K562 (cell line): ENCODE data around the gene CHD5. TPM values are rescaled to one million over a fixed set of nuclear protein-coding genes. Genes with fewer than 3 reads are reported as not detected.

Experiments used
- ATAC-seq: fragments of 200-7000 bp; cut with Tn5 transposase; 3 replicates; pipeline ENCODE4 v1.9.1; 2020; ENCODE audit warnings: moderate library complexity
- BruUV-seq: library from RNA; stranded (reverse); fragments of 400-500 nt; replicated peaks from 2 replicates; lab custom pipeline; 2021; lab: Mats Ljungman, UMichigan
- CTCF ChIA-PET: fragments of 300-600 bp; formaldehyde crosslinking; extraction: SDS; loops from one replicate; lab custom pipeline; 2021; ENCODE audit warnings: low intra/inter-chr PET ratio; lab: Yijun Ruan, JAX
- POLR2A ChIA-PET: fragments of 300-600, 350-650 bp; sonication (Branson Sonifier 250); formaldehyde crosslinking; extraction: SDS; loops from one replicate; lab custom pipeline; 2021; ENCODE audit warnings: antibody characterized with exemption, inconsistent platforms; lab: Yijun Ruan, JAX
- DNase-seq, 4 experiments: peaks; one replicate each; pipeline versions ENCODE4 v3.0.0 to v3.0.0-alpha.2; 2011 to 2018; ENCODE audit warnings: low spot score in 3 of 4, mixed read lengths in 3 of 4; ENCODE audit errors: extremely low read depth in 1 of 4
- FAIRE-seq: peaks from 2 replicates; lab custom pipeline; 2011; peaks lifted over from hg19 to GRCh38; lab: Jason Lieb, UNC
- H2AFZ ChIP-seq: 2 replicates; pipeline ENCODE4 v1.6.0; 2011; ENCODE audit warnings: low read depth, low read length, control low read depth, inconsistent platforms
- H3K27ac ChIP-seq: fragments of 200-600 bp; 3 replicates; pipeline ENCODE4 v1.8.0; 2011; ENCODE audit warnings: low read depth, mild to moderate bottlenecking, control low read depth, inconsistent platforms, low read length, moderate library complexity, mixed read lengths; ENCODE audit errors: extremely low read depth
- H3K27me3 ChIP-seq, 2 experiments: fragments of 300-600 bp in 1 of 2; 2 replicates in 1 of 2; 3 replicates in 1 of 2; pipeline versions ENCODE4 v1.6.0 to v1.8.0; 2011; ENCODE audit warnings: inconsistent platforms in 2 of 2, low read length in 2 of 2, mild to moderate bottlenecking in 1 of 2, mixed read lengths in 1 of 2, moderate library complexity in 1 of 2; ENCODE audit not compliant: control insufficient read depth in 2 of 2, insufficient read depth in 2 of 2
- H3K36me3 ChIP-seq: fragments of 300-600 bp; 3 replicates; pipeline ENCODE4 v1.8.0; 2011; ENCODE audit warnings: mild to moderate bottlenecking, low read length, inconsistent platforms; ENCODE audit not compliant: control insufficient read depth, insufficient read depth
- H3K4me1 ChIP-seq, 2 experiments: fragments of 200-600 bp in 1 of 2; replicated peaks in 1 of 2; 2 replicates in 1 of 2; 3 replicates in 1 of 2; pipeline versions ENCODE4 v1.5.1 to v1.8.0; 2011; ENCODE audit warnings: inconsistent platforms in 2 of 2, low read length in 2 of 2, mild to moderate bottlenecking in 1 of 2, mixed read lengths in 1 of 2, moderate library complexity in 1 of 2; ENCODE audit not compliant: control insufficient read depth in 2 of 2, insufficient read depth in 2 of 2
- H3K4me2 ChIP-seq: 2 replicates; pipeline ENCODE4 v1.6.1; 2011; ENCODE audit warnings: low read length, control low read depth, inconsistent platforms, mixed read lengths; ENCODE audit not compliant: insufficient read depth
- H3K4me3 ChIP-seq: fragments of 200-600 bp; sonication (generic), shearing (Covaris generic); 2 replicates; pipeline ENCODE4 v1.5.1; 2016; ENCODE audit warnings: control low read depth, inconsistent platforms
- H3K79me2 ChIP-seq: fragments of 200-600 bp; 3 replicates; pipeline ENCODE4 v1.8.0; 2011; ENCODE audit warnings: low read length, inconsistent platforms; ENCODE audit not compliant: control insufficient read depth, insufficient read depth
- H3K9ac ChIP-seq, 2 experiments: 2 replicates each; pipeline versions ENCODE4 v1.6.0 to v1.6.1; 2011; ENCODE audit warnings: low read depth in 2 of 2, low read length in 2 of 2, control low read depth in 1 of 2, inconsistent platforms in 1 of 2, mild to moderate bottlenecking in 1 of 2, mixed read lengths in 1 of 2; ENCODE audit not compliant: insufficient read depth in 1 of 2
- H3K9me1 ChIP-seq: one replicate; pipeline ENCODE4 v1.6.0; 2011; ENCODE audit warnings: inconsistent platforms, mild to moderate bottlenecking, low read length, moderate library complexity; ENCODE audit not compliant: control insufficient read depth, insufficient read depth
- H3K9me3 ChIP-seq: replicated peaks from 2 replicates; pipeline ENCODE4 v1.5.1; 2011; ENCODE audit warnings: low read depth, low read length, inconsistent platforms; ENCODE audit not compliant: control insufficient read depth, insufficient read depth
- H4K20me1 ChIP-seq: replicated peaks from 2 replicates; pipeline ENCODE4 v1.6.1; 2011; ENCODE audit warnings: low read length, inconsistent platforms, mixed read lengths; ENCODE audit not compliant: control insufficient read depth, insufficient read depth
- CEBPG ChIP-seq, 3 experiments: fragments of 200-800 bp in 1 of 3; sonication (Bioruptor generic) in 1 of 3; sonication (generic) in 1 of 3; formaldehyde crosslinking in 1 of 3; IDR thresholded peaks in 2 of 3; conservative IDR thresholded peaks in 1 of 3; 2 replicates each; pipeline versions ENCODE4 v1.6.1 to v1.8.0; 2016 to 2022; ENCODE audit warnings: missing compliant biosample characterization in 2 of 3, missing genetic modification characterization in 2 of 3, mild to moderate bottlenecking in 1 of 3, missing genetic modification reagents in 1 of 3
- CREB3L1 ChIP-seq: fragments of 450-650 bp; IDR thresholded peaks from 2 replicates; pipeline ENCODE4 v1.6.1; 2014; ENCODE audit warnings: low read depth, mild to moderate bottlenecking, moderate library complexity, borderline replicate concordance
- FUS ChIP-seq: fragments of 200-400 bp; formaldehyde crosslinking; optimal IDR thresholded peaks from 2 replicates; pipeline ENCODE3; 2017; ENCODE audit warnings: low read depth, low read length
- WGBS: fragments of 100-300 bp; shearing (Covaris generic); methylation state at CpG from one replicate; pipeline ENCODE4 v1.1.6; 2016; ENCODE audit warnings: low coverage, mixed read lengths; ENCODE audit not compliant: insufficient coverage; ENCODE audit errors: missing lambda C conversion rate; 5-methylcytosine and 5-hydroxymethylcytosine counted together
- in situ Hi-C: fragments of 300-500 bp; cut with MboI; formaldehyde crosslinking; loops from 4 replicates; pipeline ENCODE4 v1.15.0; 2018; ENCODE audit warnings: inconsistent platforms, mixed read lengths
- intact Hi-C: fragments of 100-400 bp; cut with micrococcal nuclease; formaldehyde crosslinking; loops from 2 replicates; pipeline ENCODE4 v1.14.2; 2022
- polyA plus RNA-seq, 8 experiments: library from polyadenylated mRNA; depleted of rRNA in 4 of 8; stranded (reverse) in 5 of 8; unstranded in 3 of 8; fragments of >200 nt; fragmentation: Nextera tagmentation in 2 of 8; fragmentation: Illumina TruSeq in 1 of 8; extraction: Ambion mirVana in 2 of 8; extraction: Trizol in 1 of 8; gene quantifications; 2 replicates each; pipeline versions ENCODE4 v1.2.1 to v1.2.3, GENCODE V29; 2011 to 2014; ENCODE audit warnings: inconsistent platforms in 1 of 8, missing spikeins in 1 of 8
- total RNA-seq, 7 experiments: library from RNA; depleted of rRNA in 6 of 7; stranded (reverse); fragments of >200 nt in 6 of 7; fragmentation: Illumina TruSeq in 2 of 7; extraction: Trizol in 2 of 7; gene quantifications; 2 replicates each; pipeline versions ENCODE4 v1.2.1 to v1.2.3, GENCODE V29; 2011 to 2021; ENCODE audit warnings: low replicate concordance in 1 of 7

Gene CHD5
- total and polyA plus RNA-seq, 9 of the 15 experiments (the other 6 are each of a cell fraction or from before 2014, with no cell fraction given): 0.03 to 0.52 (median 0.11) TPM; not detected in 2

GRCh38 chr1:6118415-6118814 lies 61.7 kb downstream of the CHD5 start:
- FAIRE-seq: no peak
- Histone ChIP-seq H3K27ac (no peak overlapping the region), H3K79me2 (no peaks in the 10 kb centered on the region), H3K9me1 (no peaks in the 10 kb centered on the region), H3K4me1 (peaks cover 0 to 9% of the 10 kb centered on the region in 2 experiments; a peak in 2 of 5 replicates), H4K20me1 (no peaks in the 10 kb centered on the region)
- CTCF ChIA-PET: no interaction called here
- no TSS peak for BruUV-seq
- WGBS: 0% methylated on average over 3 of the region's 3 CpGs
- TF ChIP-seq CEBPG (CRISPR knock-in tag; IDR thresholded peaks at IDR 0.05) (no peak), CEBPG (tag; conservative IDR thresholded peaks at IDR 0.05 in 1 of 2, IDR thresholded peaks at IDR 0.05 in 1 of 2) (0 out of 4 replicates have a peak, but pooled peaks of 1 of the 2 experiments have one; percentile 13), FUS (no peak)
- TF ChIP-seq, all 486 proteins: peak for 1
- no peak overlapping the region for H3K4me3 ChIP-seq
- POLR2A ChIA-PET: no interaction called here
- ATAC-seq: no peak
- no peak overlapping the region for H3K9ac ChIP-seq
- intact Hi-C loops: no loop called here
- H3K9me3 ChIP-seq: no peaks in the 10 kb centered on the region
- no peak for DNase-seq
- no peaks in the 10 kb centered on the region for H3K36me3 ChIP-seq
- H3K4me2 ChIP-seq: no peak overlapping the region
- in situ Hi-C loops: no loop called here
- no peak overlapping the region for H2AFZ ChIP-seq
- H3K27me3 ChIP-seq: peaks cover 23 to 34% of the 10 kb centered on the region in 2 experiments; a peak in 4 of 5 replicates

- peaks cover 0 to 9% of the 10 kb centered on the region in 2 experiments; a peak in 2 of 5 replicates for H3K4me1 ChIP-seq
- no peaks in the 10 kb centered on the region for H3K36me3 ChIP-seq
- no peak overlapping the region for H3K4me3 ChIP-seq
- BruUV-seq: no TSS peak
- intact Hi-C loops (no loop called here), in situ Hi-C loops (no loop called here)
- H3K4me2 ChIP-seq: no peak overlapping the region
- H3K9ac ChIP-seq: no peak overlapping the region
- TF ChIP-seq CEBPG (CRISPR knock-in tag; IDR thresholded peaks at IDR 0.05) (no peak), CEBPG (tag; conservative IDR thresholded peaks at IDR 0.05 in 1 of 2, IDR thresholded peaks at IDR 0.05 in 1 of 2) (0 out of 4 replicates have a peak, but pooled peaks of 1 of the 2 experiments have one; percentile 26), CREB3L1 (no peak)
- no peaks in the 10 kb centered on the region for H3K79me2 ChIP-seq
- CTCF ChIA-PET: no interaction called here
- no peak for ATAC-seq
- H2AFZ ChIP-seq: no peak overlapping the region
- H3K27me3 ChIP-seq: peaks cover 25 to 39% of the 10 kb centered on the region in 2 experiments
- H3K9me1 ChIP-seq: no peaks in the 10 kb centered on the region
- no peaks in the 10 kb centered on the region for H4K20me1 ChIP-seq
- POLR2A ChIA-PET: no interaction called here
- H3K27ac ChIP-seq: no peak overlapping the region
- DNase-seq: no peak
- H3K9me3 ChIP-seq: no peaks in the 10 kb centered on the region
- no peak for FAIRE-seq
These were observed 62.5 kb downstream of the CHD5 start for GRCh38 chr1:6117624-6118023.
